Measurements from ENCODE around the gene BBS12.

Gene BBS12

DNA sequence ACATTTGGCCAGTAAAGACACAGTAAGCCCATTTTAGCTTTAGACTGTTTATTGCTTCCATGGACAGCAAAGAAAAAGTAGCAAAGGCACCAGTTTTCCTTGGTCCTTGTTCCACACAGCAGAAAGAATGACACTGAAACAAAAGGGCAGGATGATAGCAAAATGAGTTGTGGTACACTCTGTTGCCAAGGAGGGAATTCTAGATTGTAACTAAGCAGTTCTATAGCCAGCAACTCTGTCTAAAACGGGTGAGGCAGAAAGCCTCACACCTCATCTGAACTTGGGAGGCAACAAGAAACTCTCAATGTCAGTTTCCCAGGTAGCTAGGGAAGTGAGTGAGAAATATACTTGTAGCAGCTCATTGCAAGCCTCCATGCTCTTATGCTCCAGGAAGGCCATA, 39.2 kb downstream of the BBS12 start:
- no peak overlapping the region for H3K27ac ChIP-seq (ENCODE audit: low read length)
- H3K9ac ChIP-seq (ENCODE audit: low read length): no peak overlapping the region
- no peak overlapping the region for H3K4me3 ChIP-seq (ENCODE audit: low read length)
- peaks cover 8% of the 10 kb centered on the region for H3K4me1 ChIP-seq (ENCODE audit: control insufficient read depth, low read depth, low read length)
- H3K9me3 ChIP-seq (ENCODE audit: control insufficient read depth, low read depth, low read length): no peaks in the 10 kb centered on the region
- H3K36me3 ChIP-seq (ENCODE audit: control insufficient read depth, low read depth, low read length): no peaks in the 10 kb centered on the region
- H3K27me3 ChIP-seq (ENCODE audit: control insufficient read depth, insufficient read depth, low read length): no peaks in the 10 kb centered on the region

- no peaks in the 10 kb centered on the region for H3K27me3 ChIP-seq (ENCODE audit: control insufficient read depth, insufficient read depth, low read length)
- no peak overlapping the region for H3K4me3 ChIP-seq (ENCODE audit: low read length)
- no peak overlapping the region for H3K27ac ChIP-seq (ENCODE audit: low read length)
- H3K36me3 ChIP-seq (ENCODE audit: control insufficient read depth, low read depth, low read length): no peaks in the 10 kb centered on the region
- no peak overlapping the region for H3K9ac ChIP-seq (ENCODE audit: low read length)
- H3K4me1 ChIP-seq (ENCODE audit: control insufficient read depth, low read depth, low read length): peaks cover 8% of the 10 kb centered on the region
- no peaks in the 10 kb centered on the region for H3K9me3 ChIP-seq (ENCODE audit: control insufficient read depth, low read depth, low read length)
These were observed 39.8 kb downstream of the BBS12 start for GRCh38 chr4:122772311-122772710.

DNA sequence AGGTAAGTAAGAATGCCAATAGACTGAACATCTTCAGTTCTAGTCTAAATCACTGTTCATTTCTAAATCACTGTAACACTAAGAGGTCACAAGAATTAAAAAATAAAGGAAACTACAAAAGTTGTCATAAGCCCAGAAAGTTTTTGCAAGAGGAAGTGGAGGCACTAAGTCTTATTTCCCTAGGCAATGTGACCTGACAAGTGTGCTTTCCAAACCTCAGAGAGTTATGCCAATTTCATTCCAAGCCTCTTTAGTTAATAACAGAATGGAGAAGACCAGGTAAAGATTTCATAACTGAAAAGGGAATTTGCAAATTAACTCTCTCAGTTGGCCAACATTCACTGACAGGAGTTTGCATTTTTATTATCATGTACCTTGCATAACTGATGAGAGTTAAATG, 40.5 kb downstream of the BBS12 start:
- H3K9ac ChIP-seq (ENCODE audit: low read length): no peak overlapping the region
- H3K36me3 ChIP-seq (ENCODE audit: control insufficient read depth, low read depth, low read length): no peaks in the 10 kb centered on the region
- H3K27me3 ChIP-seq (ENCODE audit: control insufficient read depth, insufficient read depth, low read length): no peaks in the 10 kb centered on the region
- H3K27ac ChIP-seq (ENCODE audit: low read length): no peak overlapping the region
- H3K9me3 ChIP-seq (ENCODE audit: control insufficient read depth, low read depth, low read length): no peaks in the 10 kb centered on the region
- H3K4me1 ChIP-seq (ENCODE audit: control insufficient read depth, low read depth, low read length): peaks cover 8% of the 10 kb centered on the region
- no peak overlapping the region for H3K4me3 ChIP-seq (ENCODE audit: low read length)

- no peaks in the 10 kb centered on the region for H3K36me3 ChIP-seq (ENCODE audit: control insufficient read depth, low read depth, low read length)
- no peak overlapping the region for H3K27ac ChIP-seq (ENCODE audit: low read length)
- no peak overlapping the region for H3K4me3 ChIP-seq (ENCODE audit: low read length)
- H3K4me1 ChIP-seq (ENCODE audit: control insufficient read depth, low read depth, low read length): peaks cover 8% of the 10 kb centered on the region
- no peaks in the 10 kb centered on the region for H3K9me3 ChIP-seq (ENCODE audit: control insufficient read depth, low read depth, low read length)
- no peak overlapping the region for H3K9ac ChIP-seq (ENCODE audit: low read length)
- no peaks in the 10 kb centered on the region for H3K27me3 ChIP-seq (ENCODE audit: control insufficient read depth, insufficient read depth, low read length)
These were observed 42.5 kb downstream of the BBS12 start for GRCh38 chr4:122775039-122775438.

DNA sequence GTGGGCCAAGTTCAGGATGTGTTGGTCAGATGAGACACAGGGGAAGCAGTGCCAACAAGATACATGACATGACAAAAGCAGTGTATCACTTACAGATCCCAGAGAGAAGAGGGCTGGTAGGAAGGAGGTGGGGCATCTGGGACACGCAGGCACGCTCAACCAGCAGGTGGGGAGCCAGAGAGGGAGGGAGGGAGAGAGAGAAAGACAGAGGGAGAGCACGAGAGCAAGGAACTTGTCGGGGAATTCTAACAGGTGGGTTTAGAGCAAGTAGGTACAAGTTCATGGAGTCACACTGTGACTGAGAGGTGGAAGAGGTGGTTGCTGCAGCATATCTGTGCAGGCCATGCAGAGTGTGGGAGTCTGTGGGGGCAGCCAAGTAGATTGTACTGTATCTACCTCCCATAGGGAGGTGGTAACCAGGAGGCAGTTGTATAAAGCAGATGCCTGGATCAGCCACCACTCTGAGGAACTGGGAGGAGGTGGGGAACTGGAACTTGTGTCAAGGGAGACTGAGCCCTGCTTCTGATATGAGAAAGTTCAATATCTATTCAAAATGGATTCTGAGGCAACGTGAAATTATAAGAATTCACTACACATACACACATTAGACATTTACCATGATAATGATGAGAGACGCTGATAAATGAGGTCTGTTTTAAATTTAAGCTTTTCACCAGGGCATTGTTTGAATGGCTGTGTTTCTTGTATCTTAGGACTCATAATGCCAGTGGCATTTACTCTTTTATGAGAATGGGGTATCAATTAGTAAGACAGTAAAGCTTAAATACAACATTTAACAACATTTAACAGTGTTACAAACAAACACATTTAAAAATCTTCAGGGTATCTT, 43.7 kb downstream of the BBS12 start:
- no peak overlapping the region for H3K9ac ChIP-seq (ENCODE audit: low read length)
- H3K27me3 ChIP-seq (ENCODE audit: control insufficient read depth, insufficient read depth, low read length): no peaks in the 10 kb centered on the region
- no peak overlapping the region for H3K27ac ChIP-seq (ENCODE audit: low read length)
- H3K9me3 ChIP-seq (ENCODE audit: control insufficient read depth, low read depth, low read length): no peaks in the 10 kb centered on the region
- H3K4me3 ChIP-seq (ENCODE audit: low read length): no peak overlapping the region
- no peaks in the 10 kb centered on the region for H3K36me3 ChIP-seq (ENCODE audit: control insufficient read depth, low read depth, low read length)
- H3K4me1 ChIP-seq (ENCODE audit: control insufficient read depth, low read depth, low read length): peaks cover 17% of the 10 kb centered on the region

DNA sequence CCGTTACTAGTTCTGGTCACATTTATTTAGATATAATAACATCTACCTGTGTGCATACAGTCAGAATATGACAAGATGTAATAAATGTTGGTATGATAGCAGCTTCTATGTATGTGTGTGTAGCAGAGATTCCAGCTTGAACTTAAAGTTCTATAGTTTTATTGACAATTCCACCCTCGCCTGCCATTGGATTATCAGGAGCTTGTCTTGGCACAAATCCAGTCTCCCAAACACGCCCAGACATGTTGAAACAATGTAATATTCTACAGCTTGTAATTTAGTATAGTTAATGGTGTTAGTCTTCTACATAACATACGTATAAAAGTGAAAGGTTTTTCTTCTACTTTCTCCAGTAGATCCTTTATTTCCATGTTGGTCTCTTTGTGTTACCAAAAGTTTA, 44.4 kb downstream of the BBS12 start:
- no peak overlapping the region for H3K27ac ChIP-seq (ENCODE audit: low read length)

GRCh38 chr4:122777846-122778673, 45.6 kb downstream of the BBS12 start:
- no peaks in the 10 kb centered on the region for H3K27me3 ChIP-seq (ENCODE audit: control insufficient read depth, insufficient read depth, low read length)
- H3K9me3 ChIP-seq (ENCODE audit: control insufficient read depth, low read depth, low read length): no peaks in the 10 kb centered on the region
- no peak overlapping the region for H3K4me3 ChIP-seq (ENCODE audit: low read length)
- no peaks in the 10 kb centered on the region for H3K36me3 ChIP-seq (ENCODE audit: control insufficient read depth, low read depth, low read length)
- H3K4me1 ChIP-seq (ENCODE audit: control insufficient read depth, low read depth, low read length): peaks cover 31% of the 10 kb centered on the region
- H3K27ac ChIP-seq (ENCODE audit: low read length): no peak overlapping the region
- H3K9ac ChIP-seq (ENCODE audit: low read length): no peak overlapping the region

More for the DNA sequence above, 44.4 kb downstream of the BBS12 start:
- Histone ChIP-seq H3K36me3 (ENCODE audit: control insufficient read depth, low read depth, low read length) (no peaks in the 10 kb centered on the region), H3K9me3 (ENCODE audit: control insufficient read depth, low read depth, low read length) (no peaks in the 10 kb centered on the region), H3K9ac (ENCODE audit: low read length) (no peak overlapping the region), H3K4me3 (ENCODE audit: low read length) (no peak overlapping the region), H3K4me1 (ENCODE audit: control insufficient read depth, low read depth, low read length) (peaks cover 24% of the 10 kb centered on the region), H3K27me3 (ENCODE audit: control insufficient read depth, insufficient read depth, low read length) (no peaks in the 10 kb centered on the region)

DNA sequence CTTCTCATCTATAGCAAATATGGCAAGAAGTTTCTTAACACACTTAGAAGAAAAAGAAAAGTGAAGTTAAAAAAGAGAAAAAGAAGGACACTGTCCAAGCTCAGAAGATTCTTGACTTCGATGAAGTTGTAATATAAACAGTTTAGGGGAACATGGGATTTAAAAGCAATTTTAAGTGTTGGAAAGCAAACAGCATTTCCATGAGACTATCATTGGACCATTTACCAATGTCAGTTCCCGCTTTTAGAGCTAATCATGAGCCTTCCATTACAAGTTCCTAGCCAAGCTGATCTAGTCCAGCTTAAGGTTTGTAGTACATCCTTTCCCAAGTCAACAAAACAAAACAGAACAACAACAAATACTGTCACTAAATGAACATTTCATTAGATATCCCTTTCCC, 49.0 kb downstream of the BBS12 start:
- H3K27me3 ChIP-seq (ENCODE audit: control insufficient read depth, insufficient read depth, low read length): no peaks in the 10 kb centered on the region
- H3K9ac ChIP-seq (ENCODE audit: low read length): no peak overlapping the region
- no peak overlapping the region for H3K4me3 ChIP-seq (ENCODE audit: low read length)
- no peaks in the 10 kb centered on the region for H3K36me3 ChIP-seq (ENCODE audit: control insufficient read depth, low read depth, low read length)
- peak overlapping the region; percentile 31 for H3K27ac ChIP-seq (ENCODE audit: low read length)
- H3K4me1 ChIP-seq (ENCODE audit: control insufficient read depth, low read depth, low read length): peaks cover 40% of the 10 kb centered on the region
- H3K9me3 ChIP-seq (ENCODE audit: control insufficient read depth, low read depth, low read length): no peaks in the 10 kb centered on the region

DNA sequence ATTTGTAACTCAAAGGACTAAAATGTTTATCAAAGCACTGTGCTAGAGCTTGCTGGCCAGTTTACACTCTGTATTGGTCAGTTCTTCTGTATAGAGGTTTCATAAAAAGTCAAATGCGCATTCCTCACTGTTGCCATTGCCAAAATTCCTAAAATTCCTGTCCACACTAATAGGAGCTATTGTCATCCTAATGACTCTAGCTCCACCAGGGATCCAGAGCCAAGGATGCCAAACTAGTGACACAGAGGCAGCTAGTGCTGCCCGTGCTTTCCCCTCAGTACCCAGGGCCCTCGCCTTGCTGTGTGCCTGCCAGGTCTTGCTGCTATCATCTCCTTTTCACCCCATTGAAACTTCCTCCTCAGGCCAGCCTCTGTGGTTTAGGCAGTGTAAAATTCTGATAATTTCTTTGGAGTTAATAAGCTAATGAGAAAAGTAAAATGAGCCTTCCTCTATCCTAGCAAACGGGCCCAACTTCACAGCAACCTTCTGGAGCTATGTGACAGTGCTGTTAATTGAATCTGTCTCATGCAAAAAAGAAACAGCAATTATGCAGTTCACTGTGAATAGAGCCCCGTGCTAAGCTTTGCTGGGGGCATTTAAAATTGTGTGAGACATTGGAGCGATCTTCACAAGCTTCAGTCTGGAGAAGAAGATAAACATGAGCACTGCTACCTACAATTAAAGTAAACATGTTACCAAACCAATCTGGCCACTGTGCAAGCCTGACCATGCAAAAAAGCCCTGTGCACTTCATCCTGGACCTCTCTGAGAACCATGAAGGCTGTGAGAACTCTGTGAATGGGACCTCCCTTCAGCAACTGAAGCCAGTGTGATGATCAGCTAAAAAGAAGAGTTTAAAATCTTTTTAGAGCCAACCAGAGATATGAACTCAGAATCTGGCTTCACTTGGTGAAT, 51.1 kb downstream of the BBS12 start:
- Histone ChIP-seq H3K27me3 (ENCODE audit: control insufficient read depth, insufficient read depth, low read length) (no peaks in the 10 kb centered on the region), H3K9me3 (ENCODE audit: control insufficient read depth, low read depth, low read length) (no peaks in the 10 kb centered on the region), H3K36me3 (ENCODE audit: control insufficient read depth, low read depth, low read length) (no peaks in the 10 kb centered on the region), H3K4me1 (ENCODE audit: control insufficient read depth, low read depth, low read length) (peaks cover 48% of the 10 kb centered on the region), H3K9ac (ENCODE audit: low read length) (peak overlapping the region; percentile 26), H3K4me3 (ENCODE audit: low read length) (peak overlapping the region; percentile 17), H3K27ac (ENCODE audit: low read length) (peak overlapping the region; percentile 80)

DNA sequence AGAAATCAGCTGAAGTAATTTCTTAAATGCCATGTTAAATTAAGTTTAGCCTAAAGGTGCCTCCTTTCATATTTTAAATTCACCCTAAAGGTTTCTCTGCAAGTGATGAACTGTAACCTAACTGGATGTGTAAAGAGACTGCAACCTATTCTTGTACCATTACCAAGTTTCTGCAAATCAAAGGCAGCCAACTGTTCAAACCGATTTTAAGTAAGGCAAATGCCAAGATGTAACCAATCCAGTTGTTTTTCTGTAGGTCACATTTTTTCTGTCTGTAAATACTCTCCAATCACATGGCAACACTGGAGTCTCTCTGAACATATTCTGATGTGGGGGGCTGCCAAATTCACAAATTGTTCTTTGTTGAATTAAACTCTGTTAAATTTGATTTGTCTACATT, 51.8 kb downstream of the BBS12 start:
- peak overlapping the region; percentile 26 for H3K9ac ChIP-seq (ENCODE audit: low read length)
- H3K4me1 ChIP-seq (ENCODE audit: control insufficient read depth, low read depth, low read length): peaks cover 54% of the 10 kb centered on the region
- no peaks in the 10 kb centered on the region for H3K27me3 ChIP-seq (ENCODE audit: control insufficient read depth, insufficient read depth, low read length)
- H3K27ac ChIP-seq (ENCODE audit: low read length): peak overlapping the region; percentile 80
- no peaks in the 10 kb centered on the region for H3K36me3 ChIP-seq (ENCODE audit: control insufficient read depth, low read depth, low read length)
- peak overlapping the region; percentile 17 for H3K4me3 ChIP-seq (ENCODE audit: low read length)
- H3K9me3 ChIP-seq (ENCODE audit: control insufficient read depth, low read depth, low read length): no peaks in the 10 kb centered on the region

- no peaks in the 10 kb centered on the region for H3K9me3 ChIP-seq (ENCODE audit: control insufficient read depth, low read depth, low read length)
- H3K9ac ChIP-seq (ENCODE audit: low read length): no peak overlapping the region
- no peaks in the 10 kb centered on the region for H3K27me3 ChIP-seq (ENCODE audit: control insufficient read depth, insufficient read depth, low read length)
- no peak overlapping the region for H3K4me3 ChIP-seq (ENCODE audit: low read length)
- no peak overlapping the region for H3K27ac ChIP-seq (ENCODE audit: low read length)
- H3K4me1 ChIP-seq (ENCODE audit: control insufficient read depth, low read depth, low read length): peaks cover 57% of the 10 kb centered on the region
- no peaks in the 10 kb centered on the region for H3K36me3 ChIP-seq (ENCODE audit: control insufficient read depth, low read depth, low read length)
These were observed 52.6 kb downstream of the BBS12 start for GRCh38 chr4:122785099-122785498.

All from iPS-18a (cell line).